HUES6 (cell line): ENCODE data around the gene RPS6KL1.

Experiments used
- H3K27ac ChIP-seq: 2 replicates; pipeline ENCODE4 v1.7.0; 2013; ENCODE audit warnings: low read depth, mild to moderate bottlenecking, low read length, inconsistent platforms
- H3K27me3 ChIP-seq: 2 replicates; pipeline ENCODE4 v1.6.1; 2013; ENCODE audit warnings: low read length; ENCODE audit not compliant: control insufficient read depth, insufficient read depth
- H3K36me3 ChIP-seq: 2 replicates; pipeline ENCODE4 v1.6.1; 2013; ENCODE audit warnings: low read length; ENCODE audit not compliant: control insufficient read depth, insufficient read depth
- H3K4me1 ChIP-seq: 2 replicates; pipeline ENCODE4 v1.6.1; 2013; ENCODE audit warnings: low read length; ENCODE audit not compliant: control insufficient read depth, insufficient read depth
- H3K4me3 ChIP-seq: 2 replicates; pipeline ENCODE4 v1.5.1; 2013; ENCODE audit warnings: low read depth, low read length
- H3K9ac ChIP-seq: one replicate; pipeline ENCODE4 v1.6.1; 2013; ENCODE audit warnings: mild to moderate bottlenecking, low read length
- H3K9me3 ChIP-seq: 2 replicates; pipeline ENCODE4 v1.6.1; 2013; ENCODE audit warnings: low read depth, low read length; ENCODE audit not compliant: control insufficient read depth, insufficient read depth

The RPS6KL1 gene

GRCh38 chr14:74920281-74920680, 2.8 kb downstream of the RPS6KL1 start:
- Histone ChIP-seq H3K36me3 (peaks cover 6% of the 10 kb centered on the region), H3K9ac (no peak overlapping the region), H3K9me3 (no peaks in the 10 kb centered on the region), H3K27ac (no peak overlapping the region), H3K27me3 (peaks cover 6% of the 10 kb centered on the region; the same call in 1 of the 2 replicates), H3K4me1 (peaks cover 4% of the 10 kb centered on the region), H3K4me3 (no peak overlapping the region)

GRCh38 chr14:74919421-74920165, 3.5 kb downstream of the RPS6KL1 start:
- Histone ChIP-seq H3K4me1 (peaks cover 4% of the 10 kb centered on the region), H3K9me3 (no peaks in the 10 kb centered on the region), H3K9ac (no peak overlapping the region), H3K36me3 (peaks cover 6% of the 10 kb centered on the region), H3K27me3 (peaks cover 6% of the 10 kb centered on the region; the same call in 1 of the 2 replicates), H3K27ac (no peak overlapping the region), H3K4me3 (no peak overlapping the region)

- Histone ChIP-seq H3K36me3 (peaks cover 6% of the 10 kb centered on the region), H3K27me3 (peaks cover 6% of the 10 kb centered on the region; the same call in 1 of the 2 replicates), H3K4me1 (peaks cover 4% of the 10 kb centered on the region), H3K4me3 (no peak overlapping the region), H3K27ac (no peak overlapping the region), H3K9ac (no peak overlapping the region), H3K9me3 (no peaks in the 10 kb centered on the region)
Observed at GRCh38 chr14:74918380-74918779, 4.7 kb downstream of the RPS6KL1 start.

- H3K27me3 ChIP-seq: peaks cover 6% of the 10 kb centered on the region; the same call in 1 of the 2 replicates
- H3K4me3 ChIP-seq: no peak overlapping the region
- H3K9ac ChIP-seq: no peak overlapping the region
- H3K36me3 ChIP-seq: peaks cover 6% of the 10 kb centered on the region
- no peaks in the 10 kb centered on the region for H3K9me3 ChIP-seq
- peaks cover 4% of the 10 kb centered on the region for H3K4me1 ChIP-seq
- H3K27ac ChIP-seq: no peak overlapping the region
Observed at GRCh38 chr14:74917646-74918081, 5.4 kb downstream of the RPS6KL1 start.

GRCh38 chr14:74917178-74917543, 5.9 kb downstream of the RPS6KL1 start:
- Histone ChIP-seq H3K9me3 (no peaks in the 10 kb centered on the region), H3K27me3 (peaks cover 2% of the 10 kb centered on the region; the same call in 1 of the 2 replicates), H3K9ac (peak overlapping the region; percentile 17), H3K4me1 (0 out of 2 replicates have a peak, but pooled peaks cover under 1% of the 10 kb centered on the region), H3K4me3 (no peak overlapping the region), H3K36me3 (peaks cover 6% of the 10 kb centered on the region), H3K27ac (no peak overlapping the region)

- Histone ChIP-seq H3K4me3 (no peak overlapping the region), H3K27ac (no peak overlapping the region), H3K27me3 (no peaks in the 10 kb centered on the region), H3K4me1 (no peaks in the 10 kb centered on the region), H3K36me3 (peaks cover 6% of the 10 kb centered on the region), H3K9me3 (no peaks in the 10 kb centered on the region), H3K9ac (no peak overlapping the region)
Observed at GRCh38 chr14:74915826-74916225, 7.2 kb downstream of the RPS6KL1 start.

GRCh38 chr14:74915426-74915825, 7.6 kb downstream of the RPS6KL1 start:
- peaks cover 6% of the 10 kb centered on the region for H3K36me3 ChIP-seq
- no peak overlapping the region for H3K9ac ChIP-seq
- H3K9me3 ChIP-seq: no peaks in the 10 kb centered on the region
- H3K27me3 ChIP-seq: no peaks in the 10 kb centered on the region
- no peaks in the 10 kb centered on the region for H3K4me1 ChIP-seq
- H3K4me3 ChIP-seq: no peak overlapping the region
- H3K27ac ChIP-seq: no peak overlapping the region

GRCh38 chr14:74913986-74914573, 9.0 kb downstream of the RPS6KL1 start:
- Histone ChIP-seq H3K27ac (no peak overlapping the region), H3K4me3 (no peak overlapping the region), H3K9me3 (no peaks in the 10 kb centered on the region), H3K27me3 (no peaks in the 10 kb centered on the region), H3K36me3 (peaks cover 2% of the 10 kb centered on the region), H3K4me1 (no peaks in the 10 kb centered on the region), H3K9ac (no peak overlapping the region)

- Histone ChIP-seq H3K27ac (no peak overlapping the region), H3K36me3 (no peaks in the 10 kb centered on the region; the same call in 1 of the 2 replicates), H3K4me1 (no peaks in the 10 kb centered on the region), H3K9ac (no peak overlapping the region), H3K27me3 (no peaks in the 10 kb centered on the region), H3K9me3 (no peaks in the 10 kb centered on the region), H3K4me3 (no peak overlapping the region)
Observed at GRCh38 chr14:74913393-74913910, 9.6 kb downstream of the RPS6KL1 start.

- no peaks in the 10 kb centered on the region for H3K36me3 ChIP-seq
- H3K27ac ChIP-seq: no peak overlapping the region
- no peak overlapping the region for H3K9ac ChIP-seq
- H3K4me1 ChIP-seq: no peaks in the 10 kb centered on the region
- H3K9me3 ChIP-seq: no peaks in the 10 kb centered on the region
- H3K4me3 ChIP-seq: no peak overlapping the region
- no peaks in the 10 kb centered on the region for H3K27me3 ChIP-seq
Observed at GRCh38 chr14:74912801-74913200, 10.3 kb downstream of the RPS6KL1 start.

GRCh38 chr14:74912111-74912510, 10.9 kb downstream of the RPS6KL1 start:
- Histone ChIP-seq H3K4me3 (no peak overlapping the region), H3K4me1 (no peaks in the 10 kb centered on the region), H3K36me3 (peaks cover 5% of the 10 kb centered on the region), H3K9me3 (no peaks in the 10 kb centered on the region), H3K27ac (no peak overlapping the region), H3K9ac (no peak overlapping the region), H3K27me3 (no peaks in the 10 kb centered on the region)
